GM12801 (cell line): ENCODE measurements around the gene NDUFB6.

Source experiments
- CTCF ChIP-seq: IDR thresholded peaks from one replicate; pipeline ENCODE4 v1.5.1; 2011; ENCODE audit warnings: control low read depth; ENCODE audit not compliant: insufficient read length; ENCODE audit errors: extremely low read depth

NDUFB6 gene

GRCh38 chr9:32565967-32566366, 7.0 kb downstream of the NDUFB6 start:
- no peak for TF ChIP-seq CTCF

DNA sequence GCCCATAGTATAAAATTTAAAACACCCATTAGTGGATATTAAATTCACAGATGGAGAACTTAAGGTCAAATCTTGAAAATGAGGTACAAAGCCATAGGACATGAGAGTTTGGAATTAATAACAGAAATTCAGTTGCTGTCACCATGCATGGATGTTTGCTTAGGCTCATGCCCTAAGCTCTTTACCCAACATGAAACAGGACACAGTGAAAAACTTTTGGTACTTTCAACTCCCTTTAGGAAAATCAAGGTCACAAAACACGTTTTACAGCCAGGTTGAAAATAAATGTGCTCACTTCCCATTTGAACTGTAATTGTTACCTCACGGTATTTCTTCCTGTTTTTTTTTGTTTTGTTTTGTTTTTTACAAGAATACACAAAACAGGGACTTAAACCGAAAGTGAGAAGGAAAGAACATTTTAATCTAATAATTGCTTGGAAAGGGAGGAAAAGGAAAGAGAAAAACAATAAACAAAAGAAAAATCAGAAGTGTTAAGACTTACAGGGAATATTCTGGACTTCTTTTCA, 14.5 kb downstream of the NDUFB6 start:
- no peak for TF ChIP-seq CTCF

DNA sequence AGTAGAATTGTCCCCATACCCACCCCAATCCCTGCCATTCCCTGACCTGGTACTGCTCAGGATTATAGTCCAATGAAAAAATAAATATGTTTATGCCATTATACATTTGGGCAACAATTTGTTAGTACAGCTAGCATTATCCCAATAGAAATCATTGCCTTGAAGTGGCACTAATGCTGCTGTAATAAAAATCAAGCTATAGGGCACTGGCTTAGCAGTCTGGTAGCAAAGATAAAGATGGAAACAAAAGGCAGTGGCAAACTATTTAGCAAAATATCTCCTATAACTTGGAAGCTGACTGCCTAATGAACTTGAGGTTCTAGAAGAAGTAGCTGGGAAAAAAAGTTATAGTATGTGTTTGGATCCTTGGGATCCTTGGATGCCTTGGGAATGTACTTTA, 18.4 kb downstream of the NDUFB6 start:
- TF ChIP-seq CTCF, result no peak

DNA sequence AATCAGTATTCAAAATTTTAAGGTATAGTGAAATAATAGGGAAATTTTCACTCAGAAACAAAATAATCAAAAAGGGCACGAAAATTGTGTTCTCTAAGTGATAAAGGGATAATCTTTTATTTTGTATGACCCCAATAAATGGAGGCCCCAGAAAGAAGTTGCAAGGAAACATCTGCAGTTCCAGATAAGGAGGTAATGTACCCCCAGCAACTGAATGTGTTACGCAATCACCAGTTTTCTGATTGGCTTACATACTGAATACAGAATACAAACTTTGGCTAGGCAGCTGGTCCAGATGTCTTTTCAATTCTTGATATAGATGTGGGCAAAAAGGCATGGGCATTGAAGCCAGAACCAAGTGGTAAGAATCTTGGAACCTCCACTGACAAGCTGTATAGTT, 18.9 kb downstream of the NDUFB6 start:
- no peak for TF ChIP-seq CTCF

DNA sequence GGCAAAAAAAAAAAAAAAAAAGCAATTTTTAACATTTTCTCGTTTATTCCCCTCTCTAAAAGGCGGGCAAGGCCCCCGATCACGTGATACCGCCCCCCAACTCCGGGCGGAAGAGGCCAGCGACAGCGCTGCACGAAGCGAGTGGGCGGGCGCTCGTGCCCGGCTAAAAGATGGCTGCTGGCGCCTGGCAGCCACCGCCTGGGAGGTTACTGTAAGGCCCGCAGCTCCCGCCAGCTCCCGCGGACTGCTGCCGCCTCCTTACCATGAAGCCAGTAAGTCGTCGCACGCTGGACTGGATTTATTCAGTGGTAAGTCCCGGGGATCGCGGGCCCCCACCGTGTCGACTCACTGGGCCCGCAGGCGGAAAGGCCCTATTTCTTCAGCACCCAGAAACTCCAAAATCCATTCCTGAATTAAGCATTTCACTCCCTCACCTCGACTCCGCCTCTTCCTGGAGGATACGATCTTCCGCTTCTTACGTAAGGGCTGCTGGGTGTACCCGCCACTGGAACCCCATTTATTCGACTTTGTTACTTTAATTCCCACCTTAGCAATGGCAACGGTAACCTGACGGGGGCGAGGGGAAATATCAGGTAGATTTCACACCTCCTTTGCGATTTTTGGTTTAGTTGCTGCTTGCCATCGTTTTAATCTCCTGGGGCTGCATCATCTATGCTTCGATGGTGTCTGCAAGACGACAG, 20.6 kb downstream of the NDUFB6 start, which contains the start of the genes SMIM27 and TOPORS:
Gene SMIM27, plus strand, starts transcription at position 156 of the 701 bp plus-strand sequence. Its CDS starts 108 bp downstream, at position 264.
Gene TOPORS, minus strand, starts transcription at position 415 of the 701 bp plus-strand sequence. Its CDS starts 150 bp downstream, at position 265.
- TF ChIP-seq CTCF, result no peak

- no peak for TF ChIP-seq CTCF
Measured at GRCh38 chr9:32551276-32552051, 21.5 kb downstream of the NDUFB6 start.

DNA sequence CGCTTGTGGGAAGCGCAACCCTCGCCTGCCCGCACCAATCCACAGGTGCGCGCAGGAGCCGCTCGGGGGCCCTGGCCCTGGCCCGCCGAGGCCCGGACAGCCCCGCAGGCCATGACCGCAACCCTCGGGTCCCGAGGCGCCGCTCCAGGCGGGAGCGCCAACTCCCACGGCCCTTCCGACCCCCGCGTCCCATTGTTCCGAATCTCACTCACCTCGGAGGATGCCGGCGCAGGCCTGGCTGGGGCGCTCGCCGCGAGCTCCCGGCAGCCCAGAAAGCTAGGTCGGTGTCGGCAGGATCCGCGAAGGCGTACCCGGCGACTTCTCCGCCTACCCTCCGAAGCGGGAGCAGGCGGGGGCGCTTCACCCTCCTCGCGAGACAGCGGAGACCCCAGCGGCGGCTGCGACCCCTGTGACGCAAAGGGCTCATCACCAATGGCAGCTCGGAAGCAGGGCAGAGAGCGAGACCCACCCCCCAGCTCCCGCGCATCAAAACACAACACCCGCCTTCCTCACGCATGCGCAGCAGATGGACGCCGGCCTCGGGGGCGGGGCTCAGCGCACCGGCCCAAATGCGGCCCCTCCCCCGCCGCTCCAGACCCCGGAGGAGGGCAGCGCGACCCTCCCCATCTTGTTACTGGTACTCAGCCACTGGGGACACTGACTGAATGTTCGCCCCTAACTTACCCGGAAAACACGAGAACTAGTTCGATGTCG, 22.2 kb downstream of the NDUFB6 start:
- TF ChIP-seq CTCF, result no peak
